ENCODE data around the gene BCAS3. TPM values are rescaled to one million over a fixed set of nuclear protein-coding genes. Genes with fewer than 3 reads are reported as not detected.

BCAS3 gene
- total RNA-seq, 1 experiment from 2014 or later = 26.3 TPM

- no peaks in the 10 kb centered on the region for H3K27me3 ChIP-seq (ENCODE audit: insufficient read depth, low read length)
- no peaks in the 10 kb centered on the region for H3K36me3 ChIP-seq (ENCODE audit: control insufficient read depth in 1 of 2, insufficient read depth in 2 of 2, low read length in 2 of 2)
- no peak overlapping the region for H3K27ac ChIP-seq (ENCODE audit: low read depth, low read length)
- no peak overlapping the region for H3K4me2 ChIP-seq (ENCODE audit: low read length)
- H3K9me2 ChIP-seq (ENCODE audit: insufficient read depth) = no peaks in the 10 kb centered on the region
- H4K20me1 ChIP-seq (ENCODE audit: insufficient read depth) = no peaks in the 10 kb centered on the region
- ChIA-PET RAD21 (ENCODE audit: low non-redundant PET in 1 of 2, low total read pairs in 2 of 2, uncharacterized antibody in 2 of 2, unreplicated experiment in 2 of 2) (no interaction called here), CTCF (no interaction called here), POLR2A (no interaction called here)
- no peak overlapping the region for H3K9ac ChIP-seq (ENCODE audit: low read length)
- ATAC-seq (no peak), DNase-seq (ENCODE audit: low read depth, low spot score) (no peak)
- no peak overlapping the region for H2AFZ ChIP-seq (ENCODE audit: low read depth, low read length, poor library complexity, severe bottlenecking)
- H3K4me1 ChIP-seq (ENCODE audit: control insufficient read depth in 1 of 2, insufficient read depth in 2 of 2, low read length in 2 of 2) = peaks cover 0 to 2% of the 10 kb centered on the region in 2 experiments; a peak in 1 of 4 replicates
- H3K4me3 ChIP-seq (replicated peaks in 1 of 2; ENCODE audit: low read depth in 1 of 2, low read length in 2 of 2) = no peak overlapping the region
- no TSS peak for BruUV-seq (replicated peaks)
- TF ChIP-seq FOSL1 (IDR thresholded peaks at IDR 0.05; ENCODE audit: low read depth) (no peak), CBX3 (IDR thresholded peaks at IDR 0.05; ENCODE audit: low read depth) (no peak), SP1 (IDR thresholded peaks at IDR 0.05; ENCODE audit: low read depth) (no peak), TCF7L2 (IDR thresholded peaks at IDR 0.05; ENCODE audit: borderline replicate concordance, extremely low read depth, insufficient read depth, insufficient read length) (no peak), ATF3 (IDR thresholded peaks at IDR 0.05) (no peak), REST (IDR thresholded peaks at IDR 0.05; ENCODE audit: low read depth) (no peak), ZNF274 (IDR thresholded peaks at IDR 0.05; ENCODE audit: low read depth, low read length) (no peak), POLR2AphosphoS5 (IDR thresholded peaks at IDR 0.05; ENCODE audit: low read depth, low read length) (no peak), CTCF (IDR thresholded peaks at IDR 0.05 in 2 of 3, conservative IDR thresholded peaks at IDR 0.05 in 1 of 3; ENCODE audit: borderline replicate concordance in 1 of 3, insufficient read depth in 1 of 3, low read depth in 2 of 3, low read length in 2 of 3) (no peak), SRF (IDR thresholded peaks at IDR 0.05; ENCODE audit: low read depth) (no peak), SIN3A (IDR thresholded peaks at IDR 0.05; ENCODE audit: low read depth) (no peak)
- intact Hi-C loops (cut with micrococcal nuclease) = no loop called here
- no peaks in the 10 kb centered on the region for H3K9me3 ChIP-seq (ENCODE audit: control insufficient read depth in 1 of 2, insufficient read depth in 1 of 2, low read depth in 1 of 2, low read length in 2 of 2)
- no peaks in the 10 kb centered on the region for H3K79me2 ChIP-seq (ENCODE audit: insufficient read depth, low read length)
Observed at GRCh38 chr17:61289408-61290385, 612.0 kb downstream of the BCAS3 start.

All from HCT116 (cell line).